Stomach smooth muscle (tissue), 2 donors: ENCODE data around the gene NFKBIZ.

ENCODE experiments used
- H3K27ac ChIP-seq: one replicate; pipeline ENCODE4 v1.7.0; 2013; ENCODE audit warnings: mild to moderate bottlenecking, low read length, inconsistent platforms
- H3K27me3 ChIP-seq, 2 donors: one replicate each; pipeline ENCODE4 v1.7.0; 2013; ENCODE audit warnings: low read length in 2 of 2; ENCODE audit not compliant: insufficient read depth in 2 of 2, control insufficient read depth in 1 of 2
- H3K36me3 ChIP-seq, 2 donors: one replicate each; pipeline ENCODE4 v1.7.0; 2013; ENCODE audit warnings: low read length in 2 of 2; ENCODE audit not compliant: control insufficient read depth in 2 of 2, insufficient read depth in 2 of 2
- H3K4me1 ChIP-seq: one replicate; pipeline ENCODE4 v1.7.0; 2013; ENCODE audit warnings: low read length; ENCODE audit not compliant: control insufficient read depth, insufficient read depth
- H3K4me3 ChIP-seq, 2 donors: one replicate each; pipeline ENCODE4 v1.7.0; 2013; ENCODE audit warnings: low read length in 2 of 2
- H3K9ac ChIP-seq, 2 donors: one replicate each; pipeline ENCODE4 v1.7.0; 2013; ENCODE audit warnings: low read length in 2 of 2, mild to moderate bottlenecking in 1 of 2
- H3K9me3 ChIP-seq, 2 donors: one replicate each; pipeline ENCODE4 v1.7.0; 2013; ENCODE audit warnings: low read length in 2 of 2; ENCODE audit not compliant: control insufficient read depth in 2 of 2
- donor health status: healthy.
- donor health status: Pancreatic carcinoma.

The NFKBIZ gene

GRCh38 chr3:101840066-101840465 lies 9.2 kb upstream of the NFKBIZ start:
- H3K27me3 ChIP-seq, result no peaks in the 10 kb centered on the region
- no peak overlapping the region for H3K4me3 ChIP-seq
- no peaks in the 10 kb centered on the region for H3K36me3 ChIP-seq
- H3K4me1 ChIP-seq, result no peaks in the 10 kb centered on the region
- no peaks in the 10 kb centered on the region for H3K9me3 ChIP-seq
- no peak overlapping the region for H3K27ac ChIP-seq
- no peak overlapping the region for H3K9ac ChIP-seq

DNA sequence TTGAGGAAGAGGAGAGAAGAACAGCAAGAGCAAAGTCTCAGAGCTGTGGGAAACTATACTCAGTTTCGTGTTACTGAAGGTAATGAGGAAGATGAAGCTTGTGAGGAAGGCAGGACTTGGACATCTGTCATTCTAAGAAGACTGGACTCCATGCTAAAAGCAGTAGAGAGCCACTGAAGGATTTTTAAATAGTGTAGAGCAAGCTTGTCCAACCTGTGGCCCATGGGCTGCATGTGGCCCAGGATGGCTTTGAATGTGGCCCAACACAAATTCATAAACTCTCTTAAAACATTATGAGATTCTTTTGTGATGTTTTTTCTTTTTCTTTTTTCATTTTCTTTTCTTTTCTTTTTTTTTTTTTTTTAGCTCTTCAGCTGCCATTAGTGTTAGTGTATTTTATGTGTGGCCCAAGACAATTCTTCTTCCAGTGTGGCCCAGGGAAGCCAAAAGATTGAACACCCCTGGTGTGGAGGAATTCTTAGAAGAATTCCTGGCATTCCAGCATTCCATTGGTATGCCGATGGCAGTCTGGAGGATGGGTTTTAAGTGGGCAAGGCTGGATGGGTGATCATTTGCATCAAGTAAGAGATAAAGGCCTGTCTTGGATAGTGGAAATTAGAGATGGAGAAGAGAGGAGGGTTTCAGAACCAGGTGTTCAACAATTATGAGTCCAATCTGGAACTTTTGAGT lies 6.9 kb upstream of the NFKBIZ start:
- Histone ChIP-seq H3K36me3 (no peaks in the 10 kb centered on the region), H3K9ac (no peak overlapping the region), H3K9me3 (no peaks in the 10 kb centered on the region), H3K4me1 (no peaks in the 10 kb centered on the region), H3K27me3 (no peaks in the 10 kb centered on the region), H3K4me3 (no peak overlapping the region), H3K27ac (no peak overlapping the region)

- no peaks in the 10 kb centered on the region for H3K36me3 ChIP-seq
- H3K4me1 ChIP-seq, result peaks cover 3% of the 10 kb centered on the region
- H3K27me3 ChIP-seq, result no peaks in the 10 kb centered on the region
- no peak overlapping the region for H3K9ac ChIP-seq
- no peak overlapping the region for H3K4me3 ChIP-seq
- no peaks in the 10 kb centered on the region for H3K9me3 ChIP-seq
- H3K27ac ChIP-seq, result no peak overlapping the region
Observed at GRCh38 chr3:101842935-101843330, 6.4 kb upstream of the NFKBIZ start.

GRCh38 chr3:101845425-101845824 lies 3.9 kb upstream of the NFKBIZ start:
- Histone ChIP-seq H3K4me1 (peaks cover 9% of the 10 kb centered on the region), H3K27ac (no peak overlapping the region), H3K36me3 (no peaks in the 10 kb centered on the region), H3K9me3 (no peaks in the 10 kb centered on the region), H3K27me3 (no peaks in the 10 kb centered on the region), H3K9ac (no peak overlapping the region), H3K4me3 (no peak overlapping the region)

DNA sequence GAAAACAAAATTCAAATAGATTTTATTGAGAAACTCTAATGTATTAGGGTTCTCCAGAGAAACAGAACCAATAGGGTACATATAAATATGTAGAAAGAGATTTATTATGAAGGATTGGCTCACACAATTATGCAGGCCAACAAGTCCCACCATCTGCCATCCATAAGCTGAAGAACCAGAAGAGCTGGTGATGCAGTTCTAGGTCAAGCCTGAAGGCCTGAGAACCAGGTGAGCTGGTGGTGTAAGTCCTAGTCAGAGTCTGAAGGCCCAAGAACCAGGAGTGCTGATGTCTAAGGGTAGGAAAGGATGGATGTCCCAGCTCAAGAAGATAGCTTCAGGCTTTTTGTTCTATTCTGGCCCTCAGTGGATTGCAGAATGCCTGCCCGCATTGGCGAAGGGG lies 2.6 kb upstream of the NFKBIZ start:
- H3K9me3 ChIP-seq, result no peaks in the 10 kb centered on the region
- H3K36me3 ChIP-seq, result peaks cover under 1 to 2% of the 10 kb centered on the region in 2 donors
- H3K27ac ChIP-seq, result no peak overlapping the region
- H3K27me3 ChIP-seq, result no peaks in the 10 kb centered on the region
- H3K4me1 ChIP-seq, result peaks cover 11% of the 10 kb centered on the region
- no peak overlapping the region for H3K9ac ChIP-seq
- no peak overlapping the region for H3K4me3 ChIP-seq

GRCh38 chr3:101847328-101847727 lies 2.0 kb upstream of the NFKBIZ start:
- Histone ChIP-seq H3K4me1 (peaks cover 17% of the 10 kb centered on the region), H3K36me3 (peaks cover 6 to 8% of the 10 kb centered on the region in 2 donors), H3K27me3 (no peaks in the 10 kb centered on the region), H3K9me3 (no peaks in the 10 kb centered on the region), H3K4me3 (no peak overlapping the region), H3K27ac (no peak overlapping the region), H3K9ac (no peak overlapping the region)

DNA sequence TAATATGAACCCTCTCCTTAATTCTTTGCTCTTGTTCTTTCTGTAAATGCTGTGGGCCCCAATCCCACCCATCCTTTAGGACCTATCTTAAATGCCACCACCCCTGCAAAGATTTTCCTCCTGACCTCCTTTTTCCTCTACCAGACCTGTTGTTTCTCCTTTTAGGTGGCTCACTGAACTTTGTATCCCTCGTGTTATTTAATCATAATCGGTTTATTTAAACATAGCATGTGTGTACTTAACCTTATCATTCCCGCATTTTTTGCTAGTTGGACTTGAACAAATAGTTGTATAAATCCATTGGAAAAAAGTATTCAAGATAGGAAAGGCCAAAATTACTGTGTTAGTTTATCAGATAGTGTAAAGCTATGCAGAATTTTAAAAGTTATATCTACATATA lies 988 bp upstream of the NFKBIZ start:
- Histone ChIP-seq H3K4me1 (peaks cover 20% of the 10 kb centered on the region), H3K9me3 (no peaks in the 10 kb centered on the region), H3K9ac (peak overlapping the region; percentile 73 to 86), H3K27me3 (no peaks in the 10 kb centered on the region), H3K36me3 (peaks cover 15 to 16% of the 10 kb centered on the region in 2 donors), H3K27ac (peak overlapping the region; percentile 95), H3K4me3 (peak overlapping the region; percentile 51 to 80)

GRCh38 chr3:101849714-101850245 lies 466 bp downstream of the NFKBIZ start:
- Histone ChIP-seq H3K9ac (peak overlapping the region; percentile 77 to 95), H3K27ac (peak overlapping the region; percentile 95), H3K4me1 (peaks cover 24% of the 10 kb centered on the region), H3K36me3 (peaks cover 28 to 31% of the 10 kb centered on the region in 2 donors), H3K9me3 (no peaks in the 10 kb centered on the region), H3K4me3 (peak overlapping the region; percentile 80 to 83), H3K27me3 (no peaks in the 10 kb centered on the region)

GRCh38 chr3:101850246-101851051 lies 1.1 kb downstream of the NFKBIZ start:
- H3K9me3 ChIP-seq, result no peaks in the 10 kb centered on the region
- peaks cover 24% of the 10 kb centered on the region for H3K4me1 ChIP-seq
- peaks cover 35 to 37% of the 10 kb centered on the region in 2 donors for H3K36me3 ChIP-seq

GRCh38 chr3:101851072-101851770 lies 1.9 kb downstream of the NFKBIZ start:
- Histone ChIP-seq H3K27me3 (no peaks in the 10 kb centered on the region), H3K9ac (peak overlapping the region; percentile 77 to 95), H3K4me1 (peaks cover 24% of the 10 kb centered on the region), H3K36me3 (peaks cover 41 to 42% of the 10 kb centered on the region in 2 donors), H3K27ac (peak overlapping the region; percentile 95), H3K4me3 (peak overlapping the region; percentile 80 to 83), H3K9me3 (no peaks in the 10 kb centered on the region)

More at GRCh38 chr3:101850246-101851051, 1.1 kb downstream of the NFKBIZ start:
- Histone ChIP-seq H3K27me3 (no peaks in the 10 kb centered on the region), H3K9ac (peak overlapping the region; percentile 77 to 95), H3K4me3 (peak overlapping the region; percentile 80 to 83), H3K27ac (peak overlapping the region; percentile 95)
